GM19324 (cell line): ENCODE results near the gene DPYSL5.
"Not testable (repeated sequence)": the region's sequence is repeated elsewhere in the genome, so short reads cannot be mapped to it uniquely, and the experiment has no call there.

ENCODE experiments used
- ATAC-seq: cut with Tn5 transposase; IDR thresholded peaks from one replicate; pipeline ENCODE4 v1.9.1; 2021; ENCODE audit warnings: mild to moderate bottlenecking, moderate library complexity; ENCODE audit not compliant: unreplicated experiment, low FRiP score

The DPYSL5 gene

GRCh38 chr2:26847655-26848335, at the start of gene DPYSL5:
DPYSL5 (plus strand) TSS chr2:26848132; CDS start chr2:26898500, 50,368 bp downstream.
- no peak for ATAC-seq

- ATAC-seq: no peak
These were observed 46.6 kb upstream of the DPYSL5 start for GRCh38 chr2:26801328-26801727.

GRCh38 chr2:26801796-26802195, 46.1 kb upstream of the DPYSL5 start:
- ATAC-seq: no peak

GRCh38 chr2:26805241-26805676, 42.7 kb upstream of the DPYSL5 start:
- no peak for ATAC-seq

GRCh38 chr2:26807788-26808460, 40.0 kb upstream of the DPYSL5 start:
- no peak for ATAC-seq

- ATAC-seq: no peak
These were observed 38.7 kb upstream of the DPYSL5 start for GRCh38 chr2:26809211-26809610.

GRCh38 chr2:26809876-26810577, 37.9 kb upstream of the DPYSL5 start:
- ATAC-seq: no peak

GRCh38 chr2:26811261-26811660, 36.7 kb upstream of the DPYSL5 start:
- ATAC-seq: no peak

GRCh38 chr2:26811791-26812694, 35.9 kb upstream of the DPYSL5 start:
- no peak for ATAC-seq

- ATAC-seq: no peak
These were observed 35.2 kb upstream of the DPYSL5 start for GRCh38 chr2:26812731-26813130.

GRCh38 chr2:26814072-26814765, 33.7 kb upstream of the DPYSL5 start:
- not testable (repeated sequence) for ATAC-seq

- no peak for ATAC-seq
These were observed 31.0 kb upstream of the DPYSL5 start for GRCh38 chr2:26816893-26817292.

- no peak for ATAC-seq
These were observed 29.7 kb upstream of the DPYSL5 start for GRCh38 chr2:26818255-26818654.

- no peak for ATAC-seq
These were observed 29.0 kb upstream of the DPYSL5 start for GRCh38 chr2:26818972-26819371.

GRCh38 chr2:26820932-26821331, 27.0 kb upstream of the DPYSL5 start:
- no peak for ATAC-seq

- ATAC-seq: no peak
These were observed 25.1 kb upstream of the DPYSL5 start for GRCh38 chr2:26822877-26823276.

GRCh38 chr2:26838121-26838906, 9.6 kb upstream of the DPYSL5 start:
- ATAC-seq: no peak

- ATAC-seq: no peak
These were observed 6.9 kb upstream of the DPYSL5 start for GRCh38 chr2:26840937-26841610.

- ATAC-seq: no peak
These were observed 4.9 kb upstream of the DPYSL5 start for GRCh38 chr2:26843041-26843440.
